ENCODE measurements around the gene CBLL1.

CBLL1 gene

DNA sequence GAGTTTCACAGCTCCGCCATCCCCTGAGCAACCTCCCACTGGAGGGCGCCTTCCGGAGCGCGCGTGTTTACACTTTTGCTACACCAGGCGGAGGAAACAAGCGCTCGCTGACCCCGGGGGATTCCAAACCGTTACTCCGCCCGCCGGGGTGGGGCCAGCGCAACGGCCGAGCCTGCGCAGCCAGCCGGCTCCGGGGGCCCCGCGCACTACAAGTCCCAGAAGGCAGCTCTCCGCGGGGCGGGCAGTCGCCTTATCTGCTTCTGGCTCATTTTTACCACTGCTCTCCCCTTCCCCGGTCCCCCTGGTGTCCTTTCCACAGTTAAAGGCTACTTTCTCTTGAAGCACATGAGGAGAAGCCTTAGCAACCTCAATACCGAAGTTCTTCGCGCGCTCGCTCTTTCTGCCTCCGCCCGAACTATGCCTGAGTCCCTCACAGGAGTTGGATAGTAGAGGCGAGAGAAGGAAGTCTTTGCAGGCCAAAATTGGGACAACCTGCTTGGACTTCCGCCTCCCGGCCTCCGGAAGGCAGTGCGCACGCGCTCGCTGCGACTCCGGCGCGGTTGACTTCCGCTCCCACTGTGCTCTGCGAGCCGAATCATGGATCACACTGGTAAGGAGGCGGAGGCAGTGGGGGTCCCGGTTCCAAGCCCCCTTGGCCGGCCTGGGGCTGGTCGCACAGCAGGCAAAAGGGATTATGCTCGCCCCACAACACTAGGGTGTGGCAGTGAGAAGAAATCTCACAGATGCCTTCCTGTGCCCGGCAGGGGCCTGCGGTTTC is at the start of gene CBLL1:
Gene CBLL1, plus strand, starts transcription at position 576 of the 778 bp plus-strand sequence. Its CDS starts 22 bp downstream, at position 598.
- peak; percentile 87 to 99 (median 94) for DNase-seq

DNA sequence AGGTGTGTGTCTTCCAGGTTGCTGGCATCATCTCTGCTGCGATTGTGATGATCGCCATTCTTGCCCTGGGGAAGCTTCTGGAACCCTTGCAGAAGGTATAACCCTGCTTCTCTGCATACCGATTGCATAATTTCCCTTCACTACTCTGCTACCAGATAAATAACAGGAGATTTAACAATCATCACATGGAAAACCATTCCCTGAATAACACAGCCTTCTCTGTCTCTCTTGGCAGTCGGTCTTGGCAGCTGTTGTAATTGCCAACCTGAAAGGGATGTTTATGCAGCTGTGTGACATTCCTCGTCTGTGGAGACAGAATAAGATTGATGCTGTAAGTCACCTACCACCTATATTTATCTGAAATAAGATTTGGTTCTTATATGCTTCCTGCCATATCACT is 49.6 kb upstream of the CBLL1 start:
- DNase-seq, result peak in 6 of 51 donors; percentile 4 to 23 (median 14)

DNA sequence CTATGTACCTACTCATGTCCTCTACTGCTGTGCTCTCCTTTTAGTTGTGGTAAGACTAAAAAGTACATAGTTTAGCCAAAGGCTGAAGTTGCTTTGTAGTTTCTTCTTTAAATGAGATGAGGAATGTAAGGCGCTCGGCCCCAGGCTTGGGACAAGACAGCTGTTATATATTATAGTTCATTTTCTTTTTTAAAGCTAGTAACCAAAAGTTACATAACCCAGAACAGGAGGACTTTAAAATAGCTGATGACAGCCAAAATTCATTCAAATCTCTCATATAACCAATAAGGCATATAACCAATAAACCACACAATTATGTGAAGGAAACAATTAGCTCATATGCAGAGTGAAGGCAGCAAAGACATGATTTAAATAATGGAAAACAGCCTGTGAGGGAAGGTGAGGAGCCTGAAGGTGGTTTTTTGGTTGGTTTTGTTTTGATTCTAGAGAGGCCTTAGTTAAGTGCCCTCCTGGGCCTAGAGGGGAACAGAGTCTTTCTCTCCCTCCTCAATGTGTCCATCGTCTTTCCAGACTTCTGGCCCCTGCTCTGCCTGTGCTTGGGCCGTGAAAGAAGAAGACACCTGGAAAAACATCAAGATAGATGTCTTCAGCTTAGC is 47.5 kb upstream of the CBLL1 start:
- DNase-seq, result no peak

DNA sequence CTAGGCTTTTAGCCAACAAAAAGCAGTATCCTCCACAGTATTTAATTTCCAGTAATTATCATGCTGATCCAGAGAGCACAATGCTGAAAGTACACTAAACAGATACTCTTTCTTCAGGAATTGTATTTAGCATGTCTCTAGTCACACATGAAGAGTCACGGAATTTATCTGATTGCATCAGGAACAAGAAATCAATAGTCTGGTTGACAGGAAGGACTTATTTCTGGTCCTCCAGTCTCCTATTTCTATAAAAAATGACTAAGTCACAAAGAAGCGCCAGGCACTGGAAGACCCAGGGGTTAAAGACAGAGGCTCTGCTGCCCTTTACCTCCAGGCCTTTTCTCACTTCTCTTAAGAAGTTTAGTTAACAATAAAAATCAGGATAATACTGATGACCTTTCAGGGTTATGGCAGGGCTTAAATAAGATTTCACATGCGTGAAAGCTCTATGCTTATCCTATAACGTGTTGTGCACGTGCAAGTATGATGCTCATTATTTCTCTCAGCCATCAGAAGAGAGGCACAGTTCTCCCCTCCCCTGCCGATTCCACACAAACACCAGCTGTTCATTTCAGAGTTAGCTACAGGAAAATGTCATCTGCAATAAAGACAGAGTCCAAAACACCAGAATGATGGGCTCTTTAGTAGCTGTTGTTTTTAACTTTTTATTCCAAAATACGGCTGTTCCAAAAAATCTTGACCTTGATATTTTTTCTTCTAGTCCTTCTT is 46.5 kb upstream of the CBLL1 start:
- no peak for DNase-seq

- no peak for DNase-seq
These were observed 43.4 kb upstream of the CBLL1 start for GRCh38 chr7:107700570-107700969.

- DNase-seq, result no peak
These were observed 42.8 kb upstream of the CBLL1 start for GRCh38 chr7:107701191-107701590.

DNA sequence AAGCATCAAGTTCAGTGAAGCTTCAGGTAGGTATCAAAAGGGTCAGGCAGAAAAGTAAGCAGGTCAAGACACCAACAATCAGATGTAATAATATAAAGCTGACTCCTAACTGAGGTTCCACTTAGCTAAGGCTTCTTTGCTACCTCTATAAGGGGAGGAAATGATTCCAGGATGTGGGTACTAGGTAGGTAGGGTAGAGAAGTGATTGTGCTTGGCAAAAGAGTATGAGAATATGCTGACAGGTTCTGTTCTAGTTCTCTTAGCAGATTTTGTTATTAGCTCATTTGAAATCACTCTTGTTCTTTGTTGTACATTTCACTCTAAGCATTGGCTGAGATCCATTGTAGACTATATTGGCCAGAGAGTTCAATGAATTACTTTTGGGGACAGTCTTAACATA is 40.7 kb upstream of the CBLL1 start:
- DNase-seq, result no peak

DNA sequence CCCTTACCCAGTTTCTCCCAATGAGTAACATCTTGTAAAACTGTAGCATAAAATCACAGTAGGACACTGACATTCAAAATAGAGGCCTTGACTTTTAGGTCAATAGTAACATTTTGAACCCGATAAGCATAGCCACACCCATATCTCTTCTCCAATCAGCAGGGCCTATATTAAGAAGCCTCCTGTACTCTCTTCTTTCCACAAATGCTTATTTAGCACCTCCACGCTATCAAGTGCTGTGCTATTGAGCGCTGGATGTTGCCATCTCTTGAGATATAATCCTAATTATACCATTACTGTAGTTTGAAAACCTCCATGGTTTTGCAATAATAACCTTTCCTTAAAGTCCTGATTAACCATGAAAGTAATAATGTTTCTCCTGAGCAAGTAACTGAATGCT is 40.1 kb upstream of the CBLL1 start:
- no peak for DNase-seq

- no peak for DNase-seq
These were observed 35.0 kb upstream of the CBLL1 start for GRCh38 chr7:107708956-107709355.

- no peak for DNase-seq
These were observed 32.6 kb upstream of the CBLL1 start for GRCh38 chr7:107711301-107711700.

GRCh38 chr7:107712025-107712424 is 31.9 kb upstream of the CBLL1 start:
- no peak for DNase-seq

DNA sequence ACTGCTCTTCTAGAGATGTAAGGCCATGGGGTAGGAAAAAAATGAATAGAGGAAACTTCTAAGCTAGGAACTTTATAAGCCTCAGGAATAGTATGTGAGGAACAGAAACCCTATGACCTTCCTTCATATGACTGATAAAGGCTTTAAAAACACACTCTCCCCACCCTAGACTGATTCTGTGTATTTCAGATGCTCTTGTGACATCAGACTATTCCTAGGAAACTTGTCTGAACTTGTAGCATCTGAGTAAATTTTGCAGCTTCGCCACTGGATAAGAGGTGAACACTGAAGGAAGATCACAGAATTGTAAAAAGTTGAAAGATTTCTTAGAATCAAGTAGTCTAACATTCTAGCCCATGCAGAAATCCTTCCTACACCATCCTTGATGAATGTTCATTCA is 31.0 kb upstream of the CBLL1 start:
- no peak for DNase-seq

DNA sequence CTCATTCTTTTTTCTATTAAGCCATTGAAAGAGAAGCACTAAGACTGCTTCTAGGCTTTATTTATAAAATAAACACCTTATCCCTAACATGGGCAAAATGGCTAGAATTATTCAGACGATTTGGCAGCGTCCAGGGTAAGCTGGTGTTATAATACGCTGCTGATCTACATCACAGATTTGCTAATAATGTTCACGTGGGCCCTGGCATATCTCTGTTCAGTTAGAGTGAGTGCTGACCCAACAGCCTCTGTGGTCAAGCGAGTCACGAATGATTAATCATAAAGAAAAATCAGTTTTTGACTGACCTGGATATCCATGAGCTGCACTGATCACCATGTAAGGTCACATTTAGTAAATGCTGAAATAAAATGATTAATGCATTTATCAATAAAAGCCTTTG is 28.4 kb upstream of the CBLL1 start:
- no peak for DNase-seq

- no peak for DNase-seq
These were observed 25.3 kb upstream of the CBLL1 start for GRCh38 chr7:107718456-107719193.

GRCh38 chr7:107721286-107721685 is 22.7 kb upstream of the CBLL1 start:
- no peak for DNase-seq

- no peak for DNase-seq
These were observed 20.7 kb upstream of the CBLL1 start for GRCh38 chr7:107723255-107723654.

DNA sequence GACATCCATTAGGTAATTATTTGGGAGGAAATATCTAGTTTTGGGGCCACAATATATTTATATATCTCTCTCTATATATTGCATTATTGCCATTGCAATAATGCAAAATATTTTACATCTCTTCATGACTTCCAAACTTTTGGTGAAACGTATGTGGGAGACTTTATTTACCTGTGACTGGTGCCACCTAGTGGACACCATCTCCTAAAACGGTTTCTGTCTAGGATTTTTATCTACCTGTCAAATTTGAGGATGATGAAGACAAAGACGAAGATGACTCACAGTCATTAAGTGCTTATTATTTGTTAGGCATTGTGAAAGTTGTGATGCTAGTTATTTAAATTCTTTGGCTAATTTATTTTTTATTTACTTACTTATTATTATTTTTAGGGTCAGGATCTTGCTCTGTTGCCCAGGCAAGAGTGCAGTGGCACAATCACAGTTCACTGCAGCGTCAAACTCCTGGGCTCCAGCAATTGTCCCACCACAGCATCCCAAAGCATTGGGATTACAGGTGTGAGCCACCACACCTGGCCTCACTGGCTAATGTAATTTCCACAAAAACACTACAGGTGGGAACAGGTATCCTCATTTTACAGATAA is 18.7 kb upstream of the CBLL1 start:
- DNase-seq, result peak in 16 of 51 donors; percentile 1 to 46 (median 8)

DNA sequence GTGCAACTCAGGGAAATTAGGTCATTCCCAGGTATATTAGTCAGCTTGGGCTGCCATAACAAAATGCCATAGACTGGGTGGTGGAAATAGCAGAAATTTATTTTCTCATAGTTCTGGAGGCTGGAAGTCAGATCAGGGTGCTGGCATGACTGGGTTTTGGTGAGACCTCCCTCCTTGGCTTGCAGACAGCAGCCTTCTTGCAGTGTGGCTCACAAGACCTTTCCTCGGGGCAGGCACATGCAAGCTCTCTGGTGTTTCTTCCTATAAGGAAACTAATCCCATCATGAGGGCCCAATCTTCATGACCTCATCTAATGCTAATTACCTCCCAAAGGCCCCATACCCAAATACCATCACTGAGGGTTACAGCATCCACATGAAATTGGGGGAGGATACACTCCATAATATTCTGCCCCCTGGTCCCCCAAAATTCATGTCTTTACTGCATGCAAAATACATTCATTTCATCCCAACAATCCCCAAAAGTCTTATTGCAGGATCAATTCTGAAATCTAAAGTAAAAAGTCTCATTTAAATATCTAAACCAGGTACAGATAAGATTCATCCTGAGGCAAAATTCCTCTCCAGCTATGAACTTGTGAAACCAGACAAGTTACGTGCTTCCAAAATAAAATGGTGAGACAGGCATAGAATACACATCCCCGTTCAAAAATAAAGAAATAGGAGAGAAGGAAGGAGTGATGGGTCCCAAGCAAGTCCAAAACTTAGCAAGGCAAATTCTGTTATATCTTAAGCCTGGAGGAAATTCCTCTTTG is 17.4 kb upstream of the CBLL1 start:
- no peak for DNase-seq

GRCh38 chr7:107728276-107728675 is 15.7 kb upstream of the CBLL1 start:
- DNase-seq, result no peak

Data from hypothalamus (tissue), 51 donors.